ENCODE data around the gene CAMKMT.
"Not testable (repeated sequence)": the region's sequence is repeated elsewhere in the genome, so short reads cannot be mapped to it uniquely, and the experiment has no call there.

CAMKMT gene

DNA sequence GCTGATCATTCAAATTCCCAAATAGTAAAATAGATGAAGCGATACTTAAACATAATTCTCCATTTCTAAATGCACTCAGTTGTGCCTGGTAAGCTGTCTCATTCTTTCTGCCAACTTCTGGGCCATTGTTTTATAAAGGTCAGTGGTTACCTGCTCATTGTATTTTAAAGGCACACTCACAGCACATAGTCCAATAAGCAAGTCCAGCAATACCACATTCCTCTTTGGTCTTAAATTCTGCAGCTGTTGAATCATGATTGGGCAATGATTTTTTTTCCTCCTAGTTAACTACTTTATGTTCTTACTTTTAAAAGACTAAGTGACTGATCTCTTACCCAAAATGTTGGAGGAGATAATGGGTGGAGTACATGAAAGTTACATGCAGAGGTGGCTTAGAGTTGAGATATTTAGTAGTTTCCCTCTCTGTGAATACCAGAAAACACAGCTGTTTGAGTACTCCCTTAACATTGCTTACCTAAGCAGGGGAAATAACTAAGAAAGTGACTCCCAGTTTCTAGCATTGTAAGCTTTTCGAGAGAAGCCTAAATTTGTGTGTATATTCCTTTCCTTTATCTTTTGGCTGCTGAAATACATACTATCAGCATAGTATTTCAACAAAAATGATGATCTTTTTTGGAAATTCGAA, 220.7 kb downstream of the CAMKMT start:
- no peaks in the 10 kb centered on the region for H3K9me3 ChIP-seq (ENCODE audit: insufficient read depth, low read length)
- H3K9ac ChIP-seq (ENCODE audit: insufficient read length, low read depth): no peak overlapping the region
- no peak for DNase-seq (ENCODE audit: low read depth, low spot score)
- TF ChIP-seq ZNF274 (IDR thresholded peaks at IDR 0.05; ENCODE audit: low read depth, low read length): no peak
- no peak for TF ChIP-seq YY1 (IDR thresholded peaks at IDR 0.05; ENCODE audit: insufficient read depth, insufficient read length)
- no peak overlapping the region for H3K4me3 ChIP-seq (ENCODE audit: insufficient read length, low read depth)
- H3K36me3 ChIP-seq (ENCODE audit: insufficient read depth, insufficient read length, low read length): no peaks in the 10 kb centered on the region
- no peaks in the 10 kb centered on the region for H3K27me3 ChIP-seq (ENCODE audit: insufficient read depth, insufficient read length)
- H3K4me1 ChIP-seq (ENCODE audit: insufficient read depth, insufficient read length): no peaks in the 10 kb centered on the region

DNA sequence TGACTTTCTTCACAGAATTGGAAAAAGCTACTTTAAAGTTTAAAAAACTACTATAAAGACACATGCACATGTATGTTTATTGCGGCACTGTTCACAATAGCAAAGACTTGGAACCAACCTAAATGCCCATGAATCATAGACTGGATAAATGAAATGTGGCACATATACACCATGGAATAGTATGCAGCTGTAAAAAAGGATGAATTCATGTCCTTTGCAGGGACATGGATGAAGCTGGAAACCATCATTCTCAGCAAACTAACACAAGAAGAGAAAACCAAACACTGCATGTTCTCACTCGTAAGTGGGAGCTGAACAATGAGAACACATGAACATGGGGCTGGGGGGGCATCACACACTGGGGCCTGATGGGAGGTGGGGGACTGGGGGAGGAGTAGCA, 233.9 kb downstream of the CAMKMT start:
- H3K9me3 ChIP-seq (ENCODE audit: insufficient read depth, low read length); H3K36me3 ChIP-seq (ENCODE audit: insufficient read depth, insufficient read length, low read length); H3K4me3 ChIP-seq (ENCODE audit: insufficient read length, low read depth); H3K27me3 ChIP-seq (ENCODE audit: insufficient read depth, insufficient read length); H3K9ac ChIP-seq (ENCODE audit: insufficient read length, low read depth); DNase-seq (ENCODE audit: low read depth, low spot score); H3K4me1 ChIP-seq (ENCODE audit: insufficient read depth, insufficient read length): not testable (repeated sequence)

DNA sequence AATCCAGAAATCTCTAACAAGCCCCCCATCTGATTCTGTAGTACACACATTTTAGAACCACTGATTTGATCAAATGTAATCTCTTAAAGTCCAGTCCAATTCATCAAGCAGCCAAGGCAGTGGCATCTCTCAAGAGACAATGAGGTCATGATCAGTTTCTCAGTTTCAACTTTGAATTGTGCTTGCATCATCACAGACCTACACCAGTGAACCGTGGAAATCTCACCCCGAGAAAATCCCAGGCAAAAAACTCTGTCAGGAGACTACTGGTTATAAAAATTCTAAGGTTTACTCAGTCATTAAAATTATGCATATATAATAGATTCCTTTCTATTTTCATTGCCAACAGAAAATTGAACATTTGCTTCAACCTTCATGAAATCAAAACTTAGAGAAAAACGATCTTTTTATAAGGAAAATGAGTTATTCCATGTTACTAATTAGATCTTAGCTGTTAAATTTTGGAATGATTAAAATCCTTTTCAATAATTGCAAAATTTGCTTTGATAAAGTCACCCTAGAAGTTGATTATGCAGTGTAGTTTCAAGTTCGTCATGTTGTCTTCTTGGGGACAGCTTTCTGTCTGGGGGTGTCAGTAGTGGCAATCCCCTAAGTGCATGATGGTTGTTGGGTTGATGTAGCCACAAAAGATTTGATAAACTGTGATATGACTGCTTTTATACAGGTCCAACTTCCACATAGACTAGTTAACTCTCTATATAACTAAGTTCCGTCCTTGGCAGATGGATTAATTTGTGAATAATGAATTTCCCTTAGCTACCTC, 235.0 kb downstream of the CAMKMT start:
- Histone ChIP-seq H3K36me3 (ENCODE audit: insufficient read depth, insufficient read length, low read length) (no peaks in the 10 kb centered on the region), H3K9me3 (ENCODE audit: insufficient read depth, low read length) (no peaks in the 10 kb centered on the region), H3K27me3 (ENCODE audit: insufficient read depth, insufficient read length) (no peaks in the 10 kb centered on the region), H3K4me1 (ENCODE audit: insufficient read depth, insufficient read length) (no peaks in the 10 kb centered on the region), H3K9ac (ENCODE audit: insufficient read length, low read depth) (no peak overlapping the region), H3K4me3 (ENCODE audit: insufficient read length, low read depth) (no peak overlapping the region)
- TF ChIP-seq YY1 (IDR thresholded peaks at IDR 0.05; ENCODE audit: insufficient read depth, insufficient read length): no peak
- no peak for TF ChIP-seq ZNF274 (IDR thresholded peaks at IDR 0.05; ENCODE audit: low read depth, low read length)
- TF ChIP-seq SUZ12 (IDR thresholded peaks at IDR 0.05; ENCODE audit: extremely low read depth, insufficient read depth, insufficient read length): no peak
- no peak for DNase-seq (ENCODE audit: low read depth, low spot score)

DNA sequence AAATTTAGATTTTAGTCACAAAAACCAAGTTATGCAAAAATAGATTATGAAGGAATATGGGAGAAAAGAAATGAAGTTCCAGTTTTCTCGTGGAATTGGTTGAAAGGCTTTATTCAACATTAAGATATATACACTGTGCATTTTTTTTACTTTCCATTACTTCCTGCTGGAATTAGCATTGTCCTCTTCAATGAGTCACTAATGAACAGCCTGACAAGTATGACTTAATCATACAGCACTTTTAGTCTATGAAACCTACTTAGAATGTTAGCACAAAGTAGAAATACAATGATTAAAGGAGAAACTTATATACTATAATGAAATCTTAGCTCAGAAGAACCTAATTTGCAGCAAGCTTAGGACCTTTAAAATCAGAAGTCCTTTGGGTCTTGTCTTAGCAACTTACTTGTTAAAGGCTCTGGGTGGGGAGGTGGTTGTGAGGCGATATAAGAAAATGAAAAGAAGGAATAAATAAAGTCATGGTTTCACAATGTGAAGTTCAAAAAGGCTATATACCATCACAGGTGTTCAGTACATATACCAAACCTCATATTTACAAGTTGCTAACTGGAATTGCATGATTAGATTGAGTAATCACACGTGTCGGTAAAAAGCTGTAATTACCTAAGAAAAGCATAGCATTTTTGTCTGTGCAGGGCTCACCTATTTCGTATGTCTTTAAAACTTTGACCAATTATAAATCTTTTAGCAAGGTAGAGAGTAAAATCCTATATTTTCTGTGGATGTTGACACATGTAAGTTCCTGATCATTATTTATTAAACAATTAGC, 236.8 kb downstream of the CAMKMT start:
- Histone ChIP-seq H3K4me3 (ENCODE audit: insufficient read length, low read depth) (no peak overlapping the region), H3K9me3 (ENCODE audit: insufficient read depth, low read length) (no peaks in the 10 kb centered on the region), H3K27me3 (ENCODE audit: insufficient read depth, insufficient read length) (no peaks in the 10 kb centered on the region), H3K9ac (ENCODE audit: insufficient read length, low read depth) (no peak overlapping the region), H3K36me3 (ENCODE audit: insufficient read depth, insufficient read length, low read length) (no peaks in the 10 kb centered on the region), H3K4me1 (ENCODE audit: insufficient read depth, insufficient read length) (no peaks in the 10 kb centered on the region)
- no peak for DNase-seq (ENCODE audit: low read depth, low spot score)
- no peak for TF ChIP-seq YY1 (IDR thresholded peaks at IDR 0.05; ENCODE audit: insufficient read depth, insufficient read length)
- no peak for TF ChIP-seq SUZ12 (IDR thresholded peaks at IDR 0.05; ENCODE audit: extremely low read depth, insufficient read depth, insufficient read length)
- no peak for TF ChIP-seq ZNF274 (IDR thresholded peaks at IDR 0.05; ENCODE audit: low read depth, low read length)

DNA sequence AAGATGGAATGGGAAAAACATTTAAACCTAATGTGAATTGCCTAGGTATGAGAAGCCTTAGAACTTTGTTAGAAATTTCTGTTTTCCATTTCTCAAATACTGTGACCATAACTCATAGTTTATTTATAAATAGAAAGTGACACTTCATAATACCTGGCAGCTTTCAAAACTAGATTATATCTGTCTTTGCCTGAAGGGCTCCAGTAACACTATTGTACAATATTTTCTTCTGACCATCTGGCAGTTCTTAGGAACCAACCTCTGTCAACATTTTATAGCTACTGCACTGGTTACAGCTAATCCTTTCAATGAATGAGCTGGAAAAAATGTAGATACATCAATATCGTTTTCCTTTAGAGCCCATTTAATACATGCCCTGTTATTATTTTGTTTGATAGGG, 237.4 kb downstream of the CAMKMT start:
- Histone ChIP-seq H3K27me3 (ENCODE audit: insufficient read depth, insufficient read length) (no peaks in the 10 kb centered on the region), H3K4me1 (ENCODE audit: insufficient read depth, insufficient read length) (no peaks in the 10 kb centered on the region), H3K9me3 (ENCODE audit: insufficient read depth, low read length) (no peaks in the 10 kb centered on the region), H3K36me3 (ENCODE audit: insufficient read depth, insufficient read length, low read length) (no peaks in the 10 kb centered on the region), H3K4me3 (ENCODE audit: insufficient read length, low read depth) (no peak overlapping the region), H3K9ac (ENCODE audit: insufficient read length, low read depth) (no peak overlapping the region)
- no peak for DNase-seq (ENCODE audit: low read depth, low spot score)
- TF ChIP-seq SUZ12 (IDR thresholded peaks at IDR 0.05; ENCODE audit: extremely low read depth, insufficient read depth, insufficient read length): no peak

DNA sequence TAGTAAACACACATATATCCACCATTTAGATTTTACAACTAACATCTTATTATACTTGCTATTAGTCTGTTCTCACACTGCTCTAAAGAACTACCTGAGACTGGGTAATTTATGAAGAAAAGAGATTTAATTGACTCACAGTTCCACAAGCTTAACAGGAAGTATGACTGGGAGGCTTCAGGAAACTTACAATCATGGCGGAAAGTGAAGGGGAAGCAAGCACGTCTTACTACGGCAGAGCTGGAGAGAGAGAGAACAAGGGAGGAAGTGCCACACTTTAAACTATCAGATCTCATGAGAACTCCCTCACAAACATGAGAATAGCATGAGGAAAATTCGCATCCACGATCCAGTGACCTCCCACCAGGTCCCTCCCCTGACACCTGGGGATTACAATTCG, 240.7 kb downstream of the CAMKMT start:
- no peak overlapping the region for H3K9ac ChIP-seq (ENCODE audit: insufficient read length, low read depth)
- no peaks in the 10 kb centered on the region for H3K9me3 ChIP-seq (ENCODE audit: insufficient read depth, low read length)
- no peaks in the 10 kb centered on the region for H3K27me3 ChIP-seq (ENCODE audit: insufficient read depth, insufficient read length)
- DNase-seq (ENCODE audit: low read depth, low spot score): no peak
- H3K4me3 ChIP-seq (ENCODE audit: insufficient read length, low read depth): no peak overlapping the region
- H3K4me1 ChIP-seq (ENCODE audit: insufficient read depth, insufficient read length): no peaks in the 10 kb centered on the region
- TF ChIP-seq YY1 (IDR thresholded peaks at IDR 0.05; ENCODE audit: insufficient read depth, insufficient read length): no peak
- no peak for TF ChIP-seq ZNF274 (IDR thresholded peaks at IDR 0.05; ENCODE audit: low read depth, low read length)
- TF ChIP-seq SUZ12 (IDR thresholded peaks at IDR 0.05; ENCODE audit: extremely low read depth, insufficient read depth, insufficient read length): no peak
- no peaks in the 10 kb centered on the region for H3K36me3 ChIP-seq (ENCODE audit: insufficient read depth, insufficient read length, low read length)

DNA sequence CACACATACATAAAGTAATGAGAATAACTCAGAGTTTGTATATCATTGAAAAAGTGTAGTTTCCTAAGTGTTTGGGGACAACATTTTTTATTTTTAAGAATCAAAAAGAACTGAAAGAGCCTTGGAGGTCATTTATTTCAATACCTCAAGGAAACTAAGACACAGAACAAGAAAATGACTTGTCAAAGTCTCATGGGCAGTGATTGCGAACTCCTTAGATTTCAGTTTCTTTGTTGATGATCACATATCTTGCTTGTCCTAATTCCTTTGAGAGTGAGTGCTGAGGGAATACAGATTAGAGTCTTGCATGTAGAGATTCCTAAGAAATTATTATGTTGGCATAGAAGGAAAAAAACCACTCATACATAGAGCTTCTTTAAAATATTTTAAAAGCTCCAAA, 243.8 kb downstream of the CAMKMT start:
- H3K36me3 ChIP-seq (ENCODE audit: insufficient read depth, insufficient read length, low read length): no peaks in the 10 kb centered on the region
- no peak for TF ChIP-seq YY1 (IDR thresholded peaks at IDR 0.05; ENCODE audit: insufficient read depth, insufficient read length)
- no peak for TF ChIP-seq SUZ12 (IDR thresholded peaks at IDR 0.05; ENCODE audit: extremely low read depth, insufficient read depth, insufficient read length)
- TF ChIP-seq ZNF274 (IDR thresholded peaks at IDR 0.05; ENCODE audit: low read depth, low read length): no peak
- no peaks in the 10 kb centered on the region for H3K4me1 ChIP-seq (ENCODE audit: insufficient read depth, insufficient read length)
- H3K9me3 ChIP-seq (ENCODE audit: insufficient read depth, low read length): no peaks in the 10 kb centered on the region
- no peaks in the 10 kb centered on the region for H3K27me3 ChIP-seq (ENCODE audit: insufficient read depth, insufficient read length)
- no peak overlapping the region for H3K4me3 ChIP-seq (ENCODE audit: insufficient read length, low read depth)
- H3K9ac ChIP-seq (ENCODE audit: insufficient read length, low read depth): no peak overlapping the region
- DNase-seq (ENCODE audit: low read depth, low spot score): no peak

Data from NT2/D1 (cell line).